ENCODE results near the gene RPL13. TPM values are rescaled to one million over a fixed set of nuclear protein-coding genes. Genes with fewer than 3 reads are reported as not detected.
A peak's percentile ranks its signal among the peaks of the same experiment; 100 is the strongest.

The RPL13 gene
- total and polyA plus RNA-seq, 2 of the 13 experiments (the other 11 are each of a cell fraction or from before 2014, with no cell fraction given), result 2,988 to 4,411 TPM

GRCh38 chr16:89560378-89561141, at the start of gene RPL13 (continued):
- peak; percentile 65; the same call in 1 of the 2 replicates for TF ChIP-seq ZNF589 (CRISPR knock-in tag; conservative IDR thresholded peaks at IDR 0.05)
- no peak for TF ChIP-seq PAF1 (CRISPR knock-in tag; IDR thresholded peaks at IDR 0.05)
- peak; percentile 85; the same call in 1 of the 2 replicates for TF ChIP-seq PCBP1 (IDR thresholded peaks at IDR 0.05; ENCODE audit: borderline replicate concordance, low read depth, low read length)
- TF ChIP-seq ZNF276 (CRISPR knock-in tag; IDR thresholded peaks at IDR 0.05; ENCODE audit: low read depth), result peak; percentile 56; the same call in 1 of the 2 replicates
- no peak for TF ChIP-seq SOX6 (IDR thresholded peaks at IDR 0.05)
- TF ChIP-seq SOX6 (CRISPR knock-in tag; IDR thresholded peaks at IDR 0.05), result peak; percentile 48
- TF ChIP-seq HNRNPLL (IDR thresholded peaks at IDR 0.05; ENCODE audit: low read depth, low read length, poor library complexity, severe bottlenecking), result peak; percentile 95
- peak; percentile 62; the same call in 1 of the 2 replicates for TF ChIP-seq ZNF720 (CRISPR knock-in tag; IDR thresholded peaks at IDR 0.05)
- TF ChIP-seq HDAC1 (CRISPR knock-in tag; IDR thresholded peaks at IDR 0.05), result peak; percentile 85
- peak; percentile 86; the same call in 1 of the 2 replicates for TF ChIP-seq IKZF5 (CRISPR knock-in tag; IDR thresholded peaks at IDR 0.05)
- peak; percentile 76; the same call in 1 of the 2 replicates for TF ChIP-seq ZNF33A (CRISPR knock-in tag; IDR thresholded peaks at IDR 0.05; ENCODE audit: borderline replicate concordance)
- TF ChIP-seq NCOA5 (CRISPR knock-in tag; IDR thresholded peaks at IDR 0.05), result peak; percentile 80
- TF ChIP-seq ZNF790 (CRISPR knock-in tag; IDR thresholded peaks at IDR 0.05; ENCODE audit: borderline replicate concordance), result peak; percentile 49; the same call in 1 of the 2 replicates
- TF ChIP-seq ZNF318 (CRISPR knock-in tag; IDR thresholded peaks at IDR 0.05), result peak; percentile 76
- no peak for TF ChIP-seq MAFG (CRISPR knock-in tag; IDR thresholded peaks at IDR 0.05)
- peak; percentile 93 for TF ChIP-seq ZNF678 (CRISPR knock-in tag; IDR thresholded peaks at IDR 0.05)
